Naive thymus-derived CD4-positive, alpha-beta T cell (primary cell): ENCODE measurements around the gene TRIM33. TPM values are rescaled to one million over a fixed set of nuclear protein-coding genes. Genes with fewer than 3 reads are reported as not detected.
"Not testable (repeated sequence)": the region's sequence is repeated elsewhere in the genome, so short reads cannot be mapped to it uniquely, and the experiment has no call there.

Experiments used
- ATAC-seq: fragments of 150-1000 bp; cut with Tn5 transposase; 2 replicates; pipeline ENCODE4 v1.10.0; 2021; ENCODE audit warnings: mild to moderate bottlenecking, moderate library complexity
- CTCF ChIA-PET: fragments of 350-600 bp; sonication (Branson Sonifier 250); formaldehyde crosslinking; loops from one replicate; lab custom pipeline; 2021; ENCODE audit warnings: antibody characterized with exemption; lab: Charles Lee
- POLR2A ChIA-PET: fragments of 350-600 bp; sonication (Branson Sonifier 250); formaldehyde crosslinking; loops from one replicate; lab custom pipeline; 2021; ENCODE audit warnings: antibody characterized with exemption, inconsistent platforms; lab: Charles Lee
- DNase-seq, 9 donors: peaks; one replicate each; pipeline versions ENCODE4 v3.0.0 to v3.0.0-alpha.2; 2020 to 2022; ENCODE audit warnings: mixed read lengths in 1 of 9
- H3K27ac ChIP-seq: one replicate; pipeline ENCODE4 v1.7.0; 2013; ENCODE audit warnings: mild to moderate bottlenecking, low read depth, low read length, moderate library complexity
- H3K27me3 ChIP-seq, 2 donors: one replicate each; pipeline ENCODE4 v1.7.0; 2013; ENCODE audit warnings: low read length in 2 of 2, mild to moderate bottlenecking in 2 of 2, moderate library complexity in 2 of 2; ENCODE audit not compliant: control insufficient read depth in 2 of 2, insufficient read depth in 2 of 2
- H3K36me3 ChIP-seq, 3 experiments: 1 replicate in 2 of 3; 2 replicates in 1 of 3; pipeline ENCODE4 v1.7.0; 2013; ENCODE audit warnings: low read length in 3 of 3, mild to moderate bottlenecking in 3 of 3, moderate library complexity in 1 of 3; ENCODE audit not compliant: insufficient read depth in 3 of 3, control insufficient read depth in 2 of 3
- H3K4me1 ChIP-seq, 2 donors: one replicate each; pipeline ENCODE4 v1.7.0; 2013; ENCODE audit warnings: low read length in 2 of 2, mild to moderate bottlenecking in 2 of 2, moderate library complexity in 1 of 2; ENCODE audit not compliant: control insufficient read depth in 2 of 2, insufficient read depth in 2 of 2
- H3K4me3 ChIP-seq: 2 replicates; pipeline ENCODE4 v1.7.0; 2013; ENCODE audit warnings: mild to moderate bottlenecking, low read length
- H3K9me3 ChIP-seq, 3 experiments: 1 replicate in 2 of 3; 2 replicates in 1 of 3; pipeline ENCODE4 v1.7.0; 2013; ENCODE audit warnings: low read length in 3 of 3; ENCODE audit not compliant: control insufficient read depth in 2 of 3
- H3K27ac Mint-ChIP-seq, 9 donors: one replicate each; pipeline ENCODE4 v1.8.0; 2020 to 2022; ENCODE audit warnings: mixed read lengths in 9 of 9, mild to moderate bottlenecking in 8 of 9, moderate library complexity in 5 of 9, inconsistent platforms in 2 of 9
- H3K27me3 Mint-ChIP-seq, 5 donors: one replicate each; pipeline ENCODE4 v1.8.0; 2021 to 2022; ENCODE audit warnings: mixed read lengths in 5 of 5, mild to moderate bottlenecking in 1 of 5
- H3K36me3 Mint-ChIP-seq, 5 donors: one replicate each; pipeline ENCODE4 v1.8.0; 2020 to 2022; ENCODE audit warnings: mixed read lengths in 5 of 5, mild to moderate bottlenecking in 3 of 5, inconsistent platforms in 1 of 5
- H3K4me1 Mint-ChIP-seq, 7 donors: one replicate each; pipeline ENCODE4 v1.8.0; 2020 to 2022; ENCODE audit warnings: mixed read lengths in 7 of 7, mild to moderate bottlenecking in 3 of 7, inconsistent platforms in 1 of 7
- H3K4me3 Mint-ChIP-seq, 10 donors: one replicate each; pipeline ENCODE4 v1.8.0; 2020 to 2022; ENCODE audit warnings: mild to moderate bottlenecking in 10 of 10, mixed read lengths in 10 of 10, moderate library complexity in 6 of 10, inconsistent platforms in 2 of 10
- H3K9me3 Mint-ChIP-seq, 11 donors: one replicate each; pipeline ENCODE4 v1.8.0; 2020 to 2022; ENCODE audit warnings: mixed read lengths in 11 of 11, mild to moderate bottlenecking in 4 of 11, inconsistent platforms in 1 of 11, moderate library complexity in 1 of 11
- intact Hi-C, 2 donors: fragments of 100-400 bp; cut with micrococcal nuclease; formaldehyde crosslinking; loops; one replicate each; pipeline ENCODE4 v1.15.1; 2023
- polyA plus RNA-seq, 2 donors: library from polyadenylated mRNA; unstranded; fragments of 300-500 nt; fragmentation: Illumina TruSeq; gene quantifications; one replicate each; pipeline ENCODE4 v1.2.3, GENCODE V29; 2021
- total RNA-seq, 6 experiments: library from RNA in 5 of 6; stranded (reverse) in 5 of 6; gene quantifications; 1 replicate in 5 of 6; 2 replicates in 1 of 6; pipeline ENCODE4 v1.2.3 and lab custom pipeline; 2021 to 2026

The TRIM33 gene
- total and polyA plus RNA-seq, 7 experiments from 2014 or later = 28.7 to 57.6 (median 45.4) TPM

DNA sequence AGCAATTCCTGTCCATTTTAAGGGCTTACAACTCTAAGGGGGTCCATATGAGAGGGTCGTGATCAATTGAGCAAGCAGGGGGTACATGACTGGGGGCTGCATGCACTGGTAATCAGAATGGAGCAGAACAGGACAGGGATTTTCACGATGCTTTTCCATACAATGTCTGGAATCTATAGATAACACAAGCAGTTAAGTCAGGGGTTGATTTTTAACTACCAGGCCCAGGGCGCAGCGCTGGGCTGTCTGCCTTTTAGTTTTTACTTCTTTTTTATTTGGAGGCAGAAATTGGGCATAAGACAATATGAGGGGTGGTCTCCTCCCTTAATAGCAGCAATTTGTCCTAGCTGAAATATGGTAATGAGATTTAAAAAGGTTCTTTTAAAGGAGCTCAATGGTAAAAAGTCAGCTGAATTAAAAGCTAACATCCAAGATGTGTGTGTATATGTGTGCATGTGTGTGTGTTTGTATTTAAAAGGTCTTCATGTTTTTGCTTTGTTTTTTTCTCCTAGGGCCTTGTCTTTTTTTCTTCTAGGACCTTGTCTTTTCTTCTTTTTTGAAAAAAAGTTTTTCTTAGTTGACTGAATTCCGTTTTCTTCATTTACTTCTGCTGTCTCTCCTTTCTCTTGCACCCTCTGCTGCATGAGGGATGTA, 141.6 kb downstream of the TRIM33 start:
- H3K4me1 Mint-ChIP-seq, CTCF ChIA-PET: not testable (repeated sequence)
- POLR2A ChIA-PET = interaction anchor here (0.6 kb wide), 1 partner anchor 10 kb away, joined by 9 read pairs; no protein-coding TSS in a partner anchor

DNA sequence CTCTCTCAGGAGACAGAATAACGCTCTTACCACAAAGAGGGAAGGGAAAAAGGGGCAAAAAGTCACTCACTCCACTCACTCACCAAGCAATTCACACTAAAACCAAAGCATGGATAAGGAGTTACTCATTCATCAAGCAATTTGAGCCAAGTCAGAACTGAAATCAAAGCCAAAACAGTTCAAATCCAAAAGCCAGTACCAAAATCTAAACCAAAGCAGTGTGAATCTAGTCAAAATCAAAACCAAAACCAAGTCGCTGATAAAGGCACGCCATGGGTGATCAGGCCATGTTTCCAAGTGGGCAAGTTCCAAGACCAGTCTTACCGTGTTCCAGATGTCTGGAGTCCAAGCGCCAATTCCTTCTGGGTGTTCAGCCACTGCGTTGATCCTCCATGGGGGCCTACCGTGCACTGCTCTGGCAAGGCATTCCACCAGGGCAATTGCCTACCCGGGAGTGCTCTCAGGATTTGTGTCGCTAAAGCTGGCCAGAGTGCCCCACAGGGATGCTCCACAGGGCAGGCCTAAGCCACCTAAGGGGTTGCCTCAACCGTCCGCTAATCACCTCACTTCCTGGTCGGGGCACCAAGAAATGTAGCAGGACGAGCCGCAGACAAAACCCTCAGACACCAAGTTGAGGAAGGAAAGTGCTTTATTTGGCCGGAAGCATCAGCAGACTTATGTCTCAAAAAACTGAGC, 142.3 kb downstream of the TRIM33 start:
- Mint-ChIP-seq H3K4me3 (no peak overlapping the region), H3K9me3 (peaks cover 0 to 31% (median 9%) of the 10 kb centered on the region in 11 donors), H3K36me3 (peaks cover 0 to 9% (median 1%) of the 10 kb centered on the region in 5 donors), H3K27me3 (peaks cover 0 to 10% (median 6%) of the 10 kb centered on the region in 5 donors), H3K4me1 (peaks cover 0 to 1% (median 0%) of the 10 kb centered on the region in 7 donors), H3K27ac (peak overlapping the region in 1 of 9 donors; percentile 39)
- no peaks in the 10 kb centered on the region for H3K4me1 ChIP-seq
- no peak overlapping the region for H3K27ac ChIP-seq
- no peaks in the 10 kb centered on the region for H3K36me3 ChIP-seq
- intact Hi-C loops = no loop called here
- POLR2A ChIA-PET = interaction anchor here (0.6 kb wide), 1 partner anchor 11 kb away, joined by 9 read pairs; no protein-coding TSS in a partner anchor
- CTCF ChIA-PET = no interaction called here
- no peak for DNase-seq
- no peak overlapping the region for H3K4me3 ChIP-seq
- H3K27me3 ChIP-seq = no peaks in the 10 kb centered on the region
- ATAC-seq = no peak
- H3K9me3 ChIP-seq = peaks cover 0 to 6% (median 0%) of the 10 kb centered on the region in 3 experiments

More for the DNA sequence above, 141.6 kb downstream of the TRIM33 start:
- H3K27ac ChIP-seq, intact Hi-C loops, H3K9me3 ChIP-seq, H3K4me3 ChIP-seq, H3K27me3 ChIP-seq, ATAC-seq, H3K36me3 ChIP-seq, H3K4me1 ChIP-seq, H3K4me3 Mint-ChIP-seq, DNase-seq: not testable (repeated sequence)
- H3K36me3 Mint-ChIP-seq = peaks cover 0 to 13% (median 0%) of the 10 kb centered on the region in 5 donors
- peaks cover 0 to 31% (median 8%) of the 10 kb centered on the region in 11 donors for H3K9me3 Mint-ChIP-seq
- peaks cover 0 to 10% (median 6%) of the 10 kb centered on the region in 5 donors for H3K27me3 Mint-ChIP-seq
- peak overlapping the region in 1 of 9 donors; percentile 17 for H3K27ac Mint-ChIP-seq

DNA sequence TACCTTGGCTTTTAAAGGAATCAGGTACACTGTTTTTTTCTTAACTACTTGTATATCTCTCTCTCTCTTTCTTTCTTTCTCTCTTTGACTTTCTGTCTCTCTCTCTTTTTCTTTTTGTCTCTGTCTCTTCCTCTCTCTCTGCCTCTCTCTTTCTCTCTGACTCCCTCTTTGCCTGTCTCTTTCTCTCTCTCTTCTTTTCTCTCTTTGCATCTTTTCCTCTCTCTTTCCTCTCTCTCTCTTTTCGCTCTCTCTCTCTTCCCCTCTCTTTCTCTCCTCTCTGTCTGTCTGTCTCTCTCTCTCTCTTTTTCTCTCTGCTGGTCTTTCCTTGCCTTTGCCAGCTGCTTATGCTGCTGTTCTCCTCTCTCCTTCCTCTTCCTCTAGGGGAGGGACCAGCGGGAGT, 143.2 kb downstream of the TRIM33 start:
- Histone ChIP-seq H3K36me3 (no peaks in the 10 kb centered on the region), H3K4me1 (no peaks in the 10 kb centered on the region), H3K27ac (no peak overlapping the region), H3K4me3 (no peak overlapping the region), H3K9me3 (peaks cover 0 to 10% (median 0%) of the 10 kb centered on the region in 3 experiments), H3K27me3 (no peaks in the 10 kb centered on the region)
- peak overlapping the region in 1 of 10 donors; percentile 18 for H3K4me3 Mint-ChIP-seq
- no peak overlapping the region for H3K27ac Mint-ChIP-seq
- ChIA-PET CTCF (no interaction called here), POLR2A (no interaction called here)
- ATAC-seq (no peak), DNase-seq (no peak)
- intact Hi-C loops = no loop called here
- peaks cover 0 to 1% (median 0%) of the 10 kb centered on the region in 7 donors for H3K4me1 Mint-ChIP-seq
- peaks cover 2 to 15% (median 6%) of the 10 kb centered on the region in 5 donors for H3K36me3 Mint-ChIP-seq
- peaks cover 0 to 10% (median 6%) of the 10 kb centered on the region in 5 donors for H3K27me3 Mint-ChIP-seq
- H3K9me3 Mint-ChIP-seq = peaks cover 0 to 35% (median 15%) of the 10 kb centered on the region in 11 donors

DNA sequence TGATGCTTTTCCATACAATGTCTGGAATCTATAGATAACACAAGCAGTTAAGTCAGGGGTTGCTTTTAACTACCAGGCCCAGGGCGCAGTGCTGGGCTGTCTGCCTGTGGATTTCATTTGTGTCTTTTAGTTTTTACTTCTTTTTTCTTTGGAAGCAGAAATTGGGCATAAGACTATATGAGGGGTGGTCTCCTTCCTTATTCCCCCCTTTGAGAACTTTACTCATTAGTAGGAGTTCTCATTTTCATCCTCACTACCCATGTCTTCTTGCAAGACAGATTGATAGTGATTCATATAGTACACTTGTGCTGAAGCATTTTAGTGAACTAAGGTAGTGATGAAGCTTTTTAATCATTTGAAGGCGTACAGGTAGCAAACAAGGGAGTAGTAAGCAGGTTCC, 147.8 kb downstream of the TRIM33 start:
- H3K4me3 Mint-ChIP-seq, POLR2A ChIA-PET, H3K36me3 ChIP-seq, H3K27me3 ChIP-seq, ATAC-seq, intact Hi-C loops, H3K27ac ChIP-seq, H3K27ac Mint-ChIP-seq, DNase-seq, H3K4me3 ChIP-seq, H3K4me1 ChIP-seq, H3K4me1 Mint-ChIP-seq: not testable (repeated sequence)
- Mint-ChIP-seq H3K27me3 (peaks cover 0 to 18% (median 3%) of the 10 kb centered on the region in 5 donors), H3K9me3 (peaks cover 0 to 43% (median 15%) of the 10 kb centered on the region in 11 donors), H3K36me3 (peaks cover 3 to 16% (median 4%) of the 10 kb centered on the region in 5 donors)
- CTCF ChIA-PET = interaction anchor here (1.1 kb wide), 1 partner anchor 16 kb away, joined by 4 read pairs; no protein-coding TSS in a partner anchor
- H3K9me3 ChIP-seq = peaks cover 0 to 19% (median 0%) of the 10 kb centered on the region in 3 experiments

DNA sequence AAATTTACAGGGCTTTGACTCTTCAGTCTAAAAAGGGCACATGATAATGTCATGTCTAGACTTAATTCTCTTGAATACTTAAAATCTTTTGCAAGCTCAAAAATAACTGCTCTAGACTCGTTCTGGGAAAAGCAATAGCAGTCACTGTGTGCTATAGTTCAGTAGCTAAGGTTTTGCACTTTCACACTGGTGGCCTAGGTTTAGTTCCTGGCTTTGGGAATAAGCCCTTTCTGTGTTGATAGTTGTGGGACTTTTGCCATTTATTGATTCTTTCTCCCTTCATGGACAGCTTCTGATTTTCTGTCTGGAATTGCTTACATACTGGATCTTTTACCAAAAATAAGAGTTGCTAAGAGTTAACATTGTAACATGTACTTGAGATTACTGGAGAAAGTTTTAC, 151.2 kb downstream of the TRIM33 start:
- Histone ChIP-seq H3K27ac (no peak overlapping the region), H3K36me3 (no peaks in the 10 kb centered on the region), H3K9me3 (peaks cover 0 to 19% (median 0%) of the 10 kb centered on the region in 3 experiments), H3K4me1 (no peaks in the 10 kb centered on the region), H3K27me3 (no peaks in the 10 kb centered on the region), H3K4me3 (no peak overlapping the region)
- H3K27ac Mint-ChIP-seq = no peak overlapping the region
- peaks cover 0 to 12% (median 0%) of the 10 kb centered on the region in 5 donors for H3K27me3 Mint-ChIP-seq
- peaks cover 0 to 32% (median 15%) of the 10 kb centered on the region in 11 donors for H3K9me3 Mint-ChIP-seq
- ChIA-PET CTCF (no interaction called here), POLR2A (no interaction called here)
- no peaks in the 10 kb centered on the region for H3K4me1 Mint-ChIP-seq
- ATAC-seq = no peak
- DNase-seq = no peak
- intact Hi-C loops = no loop called here
- no peak overlapping the region for H3K4me3 Mint-ChIP-seq
- peaks cover 3 to 11% (median 4%) of the 10 kb centered on the region in 5 donors for H3K36me3 Mint-ChIP-seq

DNA sequence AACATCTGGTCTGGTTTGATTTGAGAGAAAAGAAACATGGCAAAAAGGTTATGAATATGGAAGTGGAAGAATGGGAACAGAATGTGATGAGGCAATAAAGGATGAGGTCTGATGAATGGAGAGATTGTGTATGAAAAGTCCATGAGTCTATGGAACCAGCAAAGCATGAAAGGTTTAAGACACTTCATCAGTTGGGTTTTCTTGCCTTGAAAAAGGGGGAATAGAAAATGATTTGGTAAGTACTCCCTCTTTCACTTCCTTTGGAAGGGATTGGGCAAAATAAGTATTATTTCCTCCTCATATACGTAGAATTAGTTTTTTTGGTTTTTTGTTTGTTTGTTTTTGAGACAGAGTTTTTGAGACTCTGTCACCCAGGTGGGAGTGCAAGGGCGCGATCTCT, 155.8 kb downstream of the TRIM33 start:
- ChIA-PET POLR2A (no interaction called here), CTCF (no interaction called here)
- Mint-ChIP-seq H3K9me3 (peaks cover 0 to 2% (median 0%) of the 10 kb centered on the region in 11 donors), H3K27me3 (peaks cover 0 to 5% (median 0%) of the 10 kb centered on the region in 5 donors), H3K4me1 (peaks cover 0 to 15% (median 10%) of the 10 kb centered on the region in 7 donors), H3K36me3 (no peaks in the 10 kb centered on the region), H3K4me3 (no peak overlapping the region), H3K27ac (no peak overlapping the region)
- Histone ChIP-seq H3K27ac (no peak overlapping the region), H3K9me3 (no peaks in the 10 kb centered on the region), H3K27me3 (no peaks in the 10 kb centered on the region), H3K36me3 (no peaks in the 10 kb centered on the region), H3K4me1 (no peaks in the 10 kb centered on the region), H3K4me3 (no peak overlapping the region)
- intact Hi-C loops = no loop called here
- no peak for ATAC-seq
- DNase-seq = no peak
